Activated CD4-positive, alpha-beta T cell treated with anti-CD3 and anti-CD28 coated beads for 1 hour (primary cell): ENCODE data around the gene ETFB.

Source experiments
- DNase-seq: peaks from one replicate; pipeline ENCODE4 v3.0.0-alpha.2; 2020

ETFB gene

DNA sequence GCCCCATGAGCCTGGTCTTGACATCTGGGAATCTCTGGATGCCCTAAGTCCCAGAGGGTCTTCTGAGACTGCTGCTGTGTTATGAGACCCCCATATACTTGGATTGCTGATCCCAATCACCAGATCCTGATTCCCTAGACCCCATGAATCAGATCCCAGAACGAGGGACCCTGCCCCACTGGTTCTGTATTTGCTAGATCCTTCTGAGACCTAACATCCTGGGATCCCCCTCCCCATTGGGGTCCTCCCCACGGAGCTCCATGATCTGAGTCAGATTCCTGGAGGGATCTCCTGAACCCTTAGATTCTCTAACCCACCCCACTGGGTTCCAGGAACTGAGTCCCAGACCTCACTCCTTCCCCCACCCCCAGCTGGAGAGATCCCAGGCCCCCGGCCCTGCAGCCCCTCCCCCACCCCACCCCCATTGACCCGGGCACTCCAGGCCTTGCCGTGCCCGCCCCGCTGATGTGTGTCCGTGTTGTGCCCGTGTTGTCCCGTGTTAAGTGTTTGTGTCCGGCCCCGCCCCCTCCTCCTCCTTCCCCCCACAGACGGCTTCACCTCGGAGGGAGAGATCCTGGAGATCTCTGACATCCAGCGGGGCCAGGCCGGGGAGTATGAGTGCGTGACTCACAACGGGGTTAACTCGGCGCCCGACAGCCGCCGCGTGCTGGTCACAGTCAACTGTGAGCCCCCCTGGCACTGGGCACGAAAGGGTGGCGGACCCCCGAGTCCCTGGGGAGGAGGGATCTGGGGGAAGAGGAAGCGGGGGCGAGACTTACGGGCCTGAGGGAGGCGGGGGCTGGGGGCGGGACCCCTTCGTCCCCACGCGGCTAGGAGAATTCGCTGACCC is 39.7 kb downstream of the ETFB start:
- no peak for DNase-seq

DNA sequence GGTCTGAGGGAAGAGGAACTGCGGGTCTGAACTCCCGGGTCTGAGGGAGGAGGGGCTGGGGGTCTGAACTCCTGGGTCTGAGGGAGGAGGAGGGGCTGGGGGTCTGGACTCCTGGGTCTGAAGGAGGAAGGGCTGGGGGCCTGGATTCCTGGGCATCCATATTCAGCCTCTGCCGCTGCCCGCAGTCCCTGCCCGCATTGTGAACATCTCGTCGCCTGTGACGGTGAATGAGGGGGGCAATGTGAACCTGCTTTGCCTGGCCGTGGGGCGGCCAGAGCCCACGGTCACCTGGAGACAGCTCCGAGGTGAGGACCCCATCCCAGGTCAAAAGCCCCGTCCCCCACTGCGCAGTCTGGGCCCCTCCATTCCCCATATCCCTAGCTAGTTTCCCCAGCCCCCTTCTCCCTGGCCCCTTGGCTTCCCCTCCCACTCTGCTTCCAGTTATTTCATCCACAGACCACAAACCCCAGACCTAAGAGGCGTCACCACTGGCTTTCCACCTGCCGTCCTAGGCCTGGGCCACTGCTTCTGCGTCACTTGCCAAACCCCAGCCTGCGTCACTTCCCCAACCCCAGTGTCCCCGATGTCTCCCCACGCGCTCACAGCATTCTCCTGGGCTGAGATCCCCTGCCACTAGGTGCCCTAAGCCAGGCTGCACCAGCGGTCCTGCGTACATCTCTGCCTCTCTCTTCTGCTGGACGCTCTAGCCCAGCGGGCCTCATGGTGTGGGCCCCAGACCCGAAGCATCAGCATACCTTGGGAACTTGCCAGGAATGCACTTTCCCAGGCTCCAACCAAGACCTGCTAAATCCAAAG is 40.8 kb downstream of the ETFB start:
- DNase-seq, result no peak

- DNase-seq, result no peak
Measured at GRCh38 chr19:51324167-51324481, 42.1 kb downstream of the ETFB start.

- DNase-seq, result no peak
Measured at GRCh38 chr19:51323481-51324166, 42.6 kb downstream of the ETFB start.

GRCh38 chr19:51321799-51322198 is 44.4 kb downstream of the ETFB start:
- no peak for DNase-seq

DNA sequence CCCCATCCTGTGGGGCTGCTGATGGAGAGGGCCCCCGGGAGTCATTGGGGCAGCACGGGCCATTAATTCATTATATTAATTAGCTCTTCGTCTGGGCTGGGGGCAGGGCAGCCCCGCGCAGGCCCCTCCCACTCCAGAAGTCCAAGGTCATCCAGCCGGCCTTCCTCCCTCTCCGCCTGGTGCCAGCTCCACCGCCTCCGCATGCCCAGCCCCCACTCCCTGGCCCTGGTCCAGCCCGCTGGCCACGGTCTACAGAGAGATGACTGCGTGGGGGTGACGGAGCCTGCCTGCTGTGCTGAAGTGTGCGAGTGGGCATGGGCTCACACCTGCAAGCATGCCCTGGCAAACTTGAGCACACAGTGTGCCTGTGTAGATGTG is 45.9 kb downstream of the ETFB start:
- no peak for DNase-seq

- no peak for DNase-seq
Measured at GRCh38 chr19:51319649-51320279, 46.4 kb downstream of the ETFB start.

DNA sequence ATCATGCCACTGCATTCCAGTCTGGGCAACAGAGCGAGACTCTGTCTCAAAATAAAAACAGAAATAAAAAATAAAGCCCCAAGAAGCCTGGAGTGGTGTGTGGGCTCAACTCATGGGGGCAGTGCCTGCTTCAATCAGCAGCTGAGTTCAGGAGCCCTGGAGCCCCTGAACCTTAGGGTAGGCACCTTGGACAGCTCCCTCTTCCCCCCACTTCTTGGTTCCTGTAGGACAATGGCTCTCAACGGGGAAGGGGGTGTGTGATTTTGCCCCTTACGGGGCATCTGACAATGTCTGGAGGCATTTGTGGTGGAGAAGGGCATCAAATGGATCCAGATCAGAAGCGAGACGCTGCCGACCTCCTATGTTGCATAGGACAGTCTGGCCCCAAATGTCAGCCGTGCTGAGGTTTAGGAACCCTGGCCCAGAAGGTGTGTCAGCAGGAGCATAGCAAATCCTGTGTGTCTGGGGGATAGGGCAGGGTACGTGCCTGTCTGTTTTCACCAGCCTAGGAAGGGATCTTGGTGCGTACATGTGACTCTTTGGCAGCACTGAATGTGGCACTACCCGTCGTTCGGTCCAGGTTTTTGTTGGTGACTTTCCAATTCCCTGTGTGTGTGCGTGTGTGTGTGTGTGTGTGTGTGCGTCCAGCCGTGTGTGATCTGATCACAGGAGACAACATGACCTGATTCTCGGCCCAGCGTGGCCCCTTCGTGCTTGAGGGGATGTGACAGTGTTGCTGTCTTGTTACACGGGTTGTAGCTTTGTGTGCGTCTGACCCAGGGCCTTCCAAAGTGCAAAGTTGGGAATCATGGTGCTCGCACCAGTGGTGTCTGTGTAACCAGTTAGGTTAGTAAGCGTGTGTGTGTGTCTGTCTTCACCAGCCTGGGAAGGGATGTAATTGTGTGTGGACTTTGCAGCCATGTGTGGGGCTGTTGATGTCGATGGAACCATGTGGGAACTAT is 47.2 kb downstream of the ETFB start:
- DNase-seq, result no peak

GRCh38 chr19:51317968-51318367 is 48.2 kb downstream of the ETFB start:
- DNase-seq, result no peak

- DNase-seq, result no peak
Measured at GRCh38 chr19:51317376-51317775, 48.8 kb downstream of the ETFB start.

DNA sequence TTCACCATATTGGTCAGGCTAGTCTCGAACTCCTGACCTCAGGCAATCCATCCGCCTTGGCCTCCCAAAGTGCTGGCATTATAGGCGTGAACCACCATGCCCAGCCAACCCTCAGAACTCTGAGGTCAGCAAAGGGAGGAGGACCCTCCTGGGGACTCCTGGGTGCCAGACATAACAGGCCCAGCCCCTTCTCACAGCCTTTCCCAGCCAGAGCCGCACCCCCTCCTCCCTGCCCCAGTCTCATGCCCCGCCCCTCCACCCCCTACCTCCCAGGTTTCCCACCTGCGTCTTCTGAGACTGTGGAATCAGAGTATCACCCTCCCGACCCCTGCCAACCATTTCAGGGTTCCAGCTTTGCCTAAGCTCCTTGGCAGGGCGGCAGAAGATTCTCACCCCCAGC is 49.5 kb downstream of the ETFB start:
- no peak for DNase-seq

DNA sequence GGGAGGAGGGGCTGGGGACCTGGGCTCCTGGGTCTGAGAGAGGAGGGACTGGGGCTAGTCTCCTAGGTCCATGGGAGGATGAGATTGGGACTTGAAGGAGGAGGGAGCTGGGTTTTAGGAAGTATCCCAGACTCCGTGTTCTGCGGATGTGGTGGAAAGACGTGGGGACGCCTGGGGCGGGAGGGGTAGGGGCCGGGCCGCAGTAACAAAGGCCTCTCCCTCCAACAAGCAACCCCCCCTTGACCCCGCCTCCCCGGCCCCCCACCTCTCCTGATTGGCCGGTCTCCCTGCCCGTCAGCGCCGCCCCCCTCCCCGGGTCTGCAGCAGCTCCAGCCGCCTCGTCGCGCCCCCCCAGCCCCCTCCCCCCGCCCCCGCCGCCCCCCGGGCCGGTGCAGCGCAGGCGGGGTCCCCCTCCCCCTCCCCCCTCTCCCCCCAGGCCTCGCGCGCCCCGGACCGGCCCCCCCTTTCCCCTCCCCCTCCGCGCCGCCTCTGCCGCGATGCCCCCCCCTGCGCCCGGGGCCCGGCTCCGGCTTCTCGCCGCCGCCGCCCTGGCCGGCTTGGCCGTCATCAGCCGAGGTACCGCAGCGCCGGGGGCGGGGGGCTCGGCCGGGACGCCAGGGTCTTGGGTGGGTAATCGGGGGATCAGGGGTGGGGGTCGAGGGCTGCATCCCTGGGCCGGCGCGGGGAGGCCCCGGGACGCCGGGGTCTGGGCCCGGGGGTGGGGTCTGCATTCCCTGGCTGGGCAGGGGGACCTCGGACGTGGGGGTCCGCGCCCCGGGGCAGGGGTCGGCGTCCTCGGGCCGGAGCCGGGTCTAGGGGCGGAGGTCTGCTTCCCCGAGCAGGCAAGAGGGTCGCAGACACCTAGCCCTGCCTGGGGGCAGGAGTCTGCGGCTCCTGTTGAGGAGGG is 54.6 kb downstream of the ETFB start, which contains the start of gene IGLON5:
Gene IGLON5 (plus strand): TSS at position 294 of the 907 bp plus-strand sequence. CDS start 204 bp downstream, at position 498.
- DNase-seq, result no peak

GRCh38 chr19:51305479-51305878 is 60.7 kb downstream of the ETFB start:
- no peak for DNase-seq

GRCh38 chr19:51301266-51301665 is 64.9 kb downstream of the ETFB start:
- no peak for DNase-seq

- no peak for DNase-seq
Measured at GRCh38 chr19:51297406-51297805, 68.8 kb downstream of the ETFB start.

DNA sequence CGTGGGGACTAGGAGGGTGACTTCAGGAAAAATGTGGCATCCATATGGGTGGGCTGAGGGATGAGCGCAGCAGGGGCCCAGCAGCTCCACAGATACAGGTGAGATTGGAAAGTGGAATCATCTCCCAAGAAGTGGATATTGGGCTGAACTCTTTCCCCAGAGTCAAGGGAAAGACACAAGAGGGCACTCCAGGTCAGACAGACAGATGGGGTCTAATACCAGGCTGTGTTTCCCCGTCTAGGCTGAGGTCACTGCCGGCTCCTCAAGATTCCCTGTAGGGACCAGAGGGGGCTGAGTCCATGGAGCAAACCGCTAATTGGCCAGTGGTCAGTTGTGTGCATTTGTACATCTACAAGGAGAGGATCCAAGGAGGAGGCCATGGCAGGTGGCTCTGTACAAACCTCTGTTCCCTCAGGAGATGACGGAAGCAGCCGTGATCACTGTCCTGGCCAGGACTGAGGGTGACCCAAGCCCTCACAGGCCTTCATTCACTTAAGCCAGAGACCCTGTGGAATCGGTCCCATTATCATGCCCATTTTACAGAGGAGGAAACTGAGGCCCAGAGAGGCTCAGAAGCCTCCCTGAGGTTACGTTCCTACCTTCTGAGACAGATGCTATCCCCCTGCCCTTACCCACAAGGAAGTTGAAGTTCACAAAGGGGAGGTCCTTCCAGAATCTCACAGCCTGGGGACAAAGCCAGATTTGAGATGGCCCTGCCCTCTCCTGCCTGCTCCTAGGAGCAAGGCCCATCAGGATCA is 69.7 kb downstream of the ETFB start:
- no peak for DNase-seq

DNA sequence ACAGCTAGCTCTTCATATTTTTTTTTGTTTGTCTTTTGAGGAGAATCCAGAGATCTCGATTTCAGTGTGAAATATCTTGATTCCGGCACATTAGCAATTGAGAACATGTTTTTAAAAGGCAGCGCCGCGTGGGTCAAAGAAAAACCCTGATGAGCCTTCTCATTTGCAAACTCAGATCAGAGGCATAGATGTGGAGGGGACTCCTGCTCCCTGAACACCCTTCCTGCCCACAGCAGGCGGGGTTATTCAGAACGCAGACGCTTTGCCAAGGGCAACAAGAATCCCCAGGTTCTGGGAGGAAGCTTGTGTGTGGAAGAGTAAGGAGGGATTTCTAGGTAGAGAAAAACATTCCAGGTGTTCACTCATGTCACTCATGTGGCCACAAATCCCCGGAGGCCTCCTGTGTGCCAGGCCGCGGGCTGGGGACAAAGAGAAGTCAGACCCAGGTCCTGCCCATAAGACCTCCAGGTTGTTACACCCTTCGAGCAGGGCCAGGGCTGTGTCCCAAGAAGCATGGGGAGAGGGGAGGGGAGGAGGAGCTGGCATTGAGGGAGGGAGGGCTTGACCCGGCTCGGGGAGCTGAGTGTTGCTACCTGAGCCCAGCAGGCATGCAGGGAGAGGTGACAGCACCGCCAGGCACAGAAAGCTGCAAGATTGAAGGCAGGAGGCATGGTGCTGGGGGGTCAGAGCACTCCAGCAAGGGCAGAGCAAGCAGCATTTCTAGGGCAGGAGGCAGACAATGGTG is 70.6 kb downstream of the ETFB start:
- no peak for DNase-seq
